GM18907 (cell line): ENCODE measurements around the gene NELFA.

Experiments
- ATAC-seq: cut with Tn5 transposase; IDR thresholded peaks from one replicate; pipeline ENCODE4 v1.9.1; 2021; ENCODE audit warnings: mild to moderate bottlenecking, moderate library complexity; ENCODE audit not compliant: unreplicated experiment

The NELFA gene

GRCh38 chr4:1939664-1940509 lies 68.9 kb downstream of the NELFA start:
- ATAC-seq = no peak

DNA sequence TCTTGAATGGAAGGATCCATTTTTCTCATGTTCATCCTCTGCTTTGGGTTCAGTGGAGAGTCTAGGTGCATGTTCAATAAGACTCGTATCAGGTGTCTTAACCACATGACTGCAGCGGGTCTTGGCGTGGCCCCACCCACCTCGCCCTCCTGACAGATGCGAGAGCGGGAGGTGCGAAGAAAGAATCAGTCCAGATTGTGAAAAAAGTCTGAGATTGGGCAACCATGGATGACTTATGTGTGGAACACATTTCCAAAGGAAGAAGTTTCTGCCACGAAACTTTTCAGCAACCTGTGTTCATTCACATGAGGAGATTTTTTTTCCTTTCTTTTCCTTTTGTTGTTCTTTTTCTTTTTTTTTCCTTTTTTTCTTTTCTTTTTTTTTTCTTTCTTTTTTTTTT lies 70.7 kb downstream of the NELFA start:
- no peak for ATAC-seq

DNA sequence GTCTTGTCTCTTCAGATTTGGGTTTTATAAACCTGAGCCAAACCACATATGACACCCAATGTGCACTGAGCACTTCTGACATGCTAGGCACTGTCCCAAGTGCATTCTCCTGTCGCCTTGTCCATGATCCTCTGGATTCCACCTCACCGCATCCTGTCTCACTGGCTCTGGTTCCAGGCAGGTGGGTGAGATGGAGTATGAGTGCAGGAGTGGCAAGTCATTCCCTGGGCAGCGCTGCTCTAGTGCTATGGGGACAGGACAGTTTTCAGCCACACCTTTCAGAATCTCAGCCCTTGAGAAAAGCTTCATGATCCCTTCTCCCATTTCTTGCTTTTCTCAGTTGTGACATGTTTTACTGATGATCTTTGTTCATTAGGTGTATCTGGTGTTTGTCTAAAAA lies 71.2 kb downstream of the NELFA start:
- ATAC-seq = no peak

DNA sequence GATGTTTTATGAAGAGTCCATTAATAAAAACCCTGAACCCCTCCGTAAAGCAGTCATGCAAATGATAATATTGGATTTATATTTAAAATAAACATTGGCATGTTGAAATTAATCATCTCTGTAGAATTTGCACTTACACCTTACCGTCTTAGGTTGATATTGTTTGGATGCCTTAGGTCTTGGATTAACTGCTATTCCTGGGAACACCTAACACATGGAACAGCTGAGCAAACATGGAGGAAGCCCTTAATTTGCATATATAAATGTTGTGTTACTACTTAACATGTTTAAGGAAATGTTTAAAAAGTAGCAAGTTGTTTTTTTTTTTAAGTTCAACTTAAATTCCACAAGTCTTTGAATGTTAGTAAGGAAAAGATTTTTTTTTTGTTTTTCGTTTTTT lies 75.1 kb downstream of the NELFA start:
- no peak for ATAC-seq

DNA sequence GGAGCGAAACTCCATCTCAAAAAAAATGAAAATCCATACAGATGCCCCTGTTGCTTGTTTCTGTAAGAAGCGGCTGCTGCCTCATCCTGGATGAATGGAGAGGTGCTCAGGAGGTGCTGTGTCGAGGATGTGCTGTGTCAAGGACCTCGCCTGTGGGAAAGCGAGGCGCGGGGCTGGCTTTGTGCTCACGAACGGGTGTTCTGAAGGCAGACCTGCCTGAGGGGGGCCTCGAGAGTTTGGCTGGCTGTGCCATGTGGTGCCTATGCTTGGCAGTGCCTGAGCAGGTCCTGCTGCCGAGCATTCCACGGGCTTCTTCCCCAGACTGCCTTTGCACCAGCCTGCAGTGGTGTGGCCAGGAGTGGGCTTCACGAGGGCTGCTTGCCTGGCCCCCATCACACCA lies 76.0 kb downstream of the NELFA start:
- no peak for ATAC-seq
